ENCODE data around the gene SYTL2. TPM values are rescaled to one million over a fixed set of nuclear protein-coding genes. Genes with fewer than 3 reads are reported as not detected.

Gene SYTL2
- total and polyA plus RNA-seq, 2 experiments from 2014 or later: 3.4 to 7.2 TPM

DNA sequence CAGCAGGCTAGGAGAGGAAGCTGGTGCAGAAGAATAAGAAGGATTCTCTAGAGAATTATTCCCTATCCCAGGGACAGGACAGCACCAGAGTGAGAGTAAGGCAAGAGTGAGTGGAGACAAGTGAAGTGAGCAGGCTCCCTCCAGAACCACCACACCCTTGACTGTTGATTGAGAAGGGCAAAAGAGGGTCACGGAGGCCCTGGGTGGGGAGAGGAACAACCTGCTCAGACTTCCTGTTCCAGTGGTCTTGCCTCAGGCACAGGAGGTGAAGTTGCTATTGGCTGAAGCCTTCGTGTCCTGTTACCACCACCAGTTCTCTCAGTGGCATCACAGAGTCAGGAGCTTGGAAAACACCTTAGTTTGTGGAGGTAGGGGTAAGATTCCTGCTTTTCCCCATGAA, 73.2 kb downstream of the SYTL2 start:
- H2AFZ ChIP-seq: no peak overlapping the region
- no peaks in the 10 kb centered on the region for H4K20me1 ChIP-seq (replicated peaks; ENCODE audit: insufficient read depth)
- H3K4me1 ChIP-seq (ENCODE audit: insufficient read depth): no peaks in the 10 kb centered on the region
- no peaks in the 10 kb centered on the region for H3K27me3 ChIP-seq (ENCODE audit: insufficient read depth)
- H3K36me3 Mint-ChIP-seq (ENCODE audit: low read depth): no peaks in the 10 kb centered on the region
- H3K4me2 ChIP-seq: no peak overlapping the region
- H3K27ac Mint-ChIP-seq: no peak overlapping the region
- H3K9me3 Mint-ChIP-seq: no peaks in the 10 kb centered on the region
- DNase-seq (ENCODE audit: low spot score) (no peak), ATAC-seq (no peak)
- no peak overlapping the region for H3K4me3 ChIP-seq
- peaks cover 11% of the 10 kb centered on the region for H3K4me1 Mint-ChIP-seq
- no peaks in the 10 kb centered on the region for H3K27me3 Mint-ChIP-seq (ENCODE audit: insufficient read depth, low read depth, poor library complexity)
- no peaks in the 10 kb centered on the region for H3K79me2 ChIP-seq (replicated peaks; ENCODE audit: insufficient read depth)
- TF ChIP-seq EZH2phosphoT487 (IDR thresholded peaks at IDR 0.05; ENCODE audit: unreplicated experiment) (no peak), CREB1 (CRISPR knock-in tag; IDR thresholded peaks at IDR 0.05; ENCODE audit: low read depth) (no peak), JUNB (IDR thresholded peaks at IDR 0.05; ENCODE audit: unreplicated experiment) (no peak), POLR2AphosphoS5 (IDR thresholded peaks at IDR 0.05; ENCODE audit: low read depth) (no peak), EZH2 (IDR thresholded peaks at IDR 0.05; ENCODE audit: low read depth, unreplicated experiment) (no peak)
- TF ChIP-seq, protein P1, sequence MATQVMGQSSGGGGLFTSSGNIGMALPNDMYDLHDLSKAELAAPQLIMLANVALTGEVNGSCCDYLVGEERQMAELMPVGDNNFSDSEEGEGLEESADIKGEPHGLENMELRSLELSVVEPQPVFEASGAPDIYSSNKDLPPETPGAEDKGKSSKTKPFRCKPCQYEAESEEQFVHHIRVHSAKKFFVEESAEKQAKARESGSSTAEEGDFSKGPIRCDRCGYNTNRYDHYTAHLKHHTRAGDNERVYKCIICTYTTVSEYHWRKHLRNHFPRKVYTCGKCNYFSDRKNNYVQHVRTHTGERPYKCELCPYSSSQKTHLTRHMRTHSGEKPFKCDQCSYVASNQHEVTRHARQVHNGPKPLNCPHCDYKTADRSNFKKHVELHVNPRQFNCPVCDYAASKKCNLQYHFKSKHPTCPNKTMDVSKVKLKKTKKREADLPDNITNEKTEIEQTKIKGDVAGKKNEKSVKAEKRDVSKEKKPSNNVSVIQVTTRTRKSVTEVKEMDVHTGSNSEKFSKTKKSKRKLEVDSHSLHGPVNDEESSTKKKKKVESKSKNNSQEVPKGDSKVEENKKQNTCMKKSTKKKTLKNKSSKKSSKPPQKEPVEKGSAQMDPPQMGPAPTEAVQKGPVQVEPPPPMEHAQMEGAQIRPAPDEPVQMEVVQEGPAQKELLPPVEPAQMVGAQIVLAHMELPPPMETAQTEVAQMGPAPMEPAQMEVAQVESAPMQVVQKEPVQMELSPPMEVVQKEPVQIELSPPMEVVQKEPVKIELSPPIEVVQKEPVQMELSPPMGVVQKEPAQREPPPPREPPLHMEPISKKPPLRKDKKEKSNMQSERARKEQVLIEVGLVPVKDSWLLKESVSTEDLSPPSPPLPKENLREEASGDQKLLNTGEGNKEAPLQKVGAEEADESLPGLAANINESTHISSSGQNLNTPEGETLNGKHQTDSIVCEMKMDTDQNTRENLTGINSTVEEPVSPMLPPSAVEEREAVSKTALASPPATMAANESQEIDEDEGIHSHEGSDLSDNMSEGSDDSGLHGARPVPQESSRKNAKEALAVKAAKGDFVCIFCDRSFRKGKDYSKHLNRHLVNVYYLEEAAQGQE (IDR thresholded peaks at IDR 0.05; ENCODE audit: unreplicated experiment): no peak
- TF ChIP-seq, protein P2, sequence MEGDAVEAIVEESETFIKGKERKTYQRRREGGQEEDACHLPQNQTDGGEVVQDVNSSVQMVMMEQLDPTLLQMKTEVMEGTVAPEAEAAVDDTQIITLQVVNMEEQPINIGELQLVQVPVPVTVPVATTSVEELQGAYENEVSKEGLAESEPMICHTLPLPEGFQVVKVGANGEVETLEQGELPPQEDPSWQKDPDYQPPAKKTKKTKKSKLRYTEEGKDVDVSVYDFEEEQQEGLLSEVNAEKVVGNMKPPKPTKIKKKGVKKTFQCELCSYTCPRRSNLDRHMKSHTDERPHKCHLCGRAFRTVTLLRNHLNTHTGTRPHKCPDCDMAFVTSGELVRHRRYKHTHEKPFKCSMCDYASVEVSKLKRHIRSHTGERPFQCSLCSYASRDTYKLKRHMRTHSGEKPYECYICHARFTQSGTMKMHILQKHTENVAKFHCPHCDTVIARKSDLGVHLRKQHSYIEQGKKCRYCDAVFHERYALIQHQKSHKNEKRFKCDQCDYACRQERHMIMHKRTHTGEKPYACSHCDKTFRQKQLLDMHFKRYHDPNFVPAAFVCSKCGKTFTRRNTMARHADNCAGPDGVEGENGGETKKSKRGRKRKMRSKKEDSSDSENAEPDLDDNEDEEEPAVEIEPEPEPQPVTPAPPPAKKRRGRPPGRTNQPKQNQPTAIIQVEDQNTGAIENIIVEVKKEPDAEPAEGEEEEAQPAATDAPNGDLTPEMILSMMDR (conservative IDR thresholded peaks at IDR 0.05; ENCODE audit: low read depth in 2 of 2): no peak
- H3K9me2 ChIP-seq (ENCODE audit: insufficient read depth): no peaks in the 10 kb centered on the region
- no peak overlapping the region for H3K4me3 Mint-ChIP-seq
- no peaks in the 10 kb centered on the region for H3K36me3 ChIP-seq (ENCODE audit: insufficient read depth)
- H3F3A ChIP-seq (replicated peaks; ENCODE audit: low read depth): no peaks in the 10 kb centered on the region
- H3K27ac ChIP-seq (ENCODE audit: low read depth): no peak overlapping the region

DNA sequence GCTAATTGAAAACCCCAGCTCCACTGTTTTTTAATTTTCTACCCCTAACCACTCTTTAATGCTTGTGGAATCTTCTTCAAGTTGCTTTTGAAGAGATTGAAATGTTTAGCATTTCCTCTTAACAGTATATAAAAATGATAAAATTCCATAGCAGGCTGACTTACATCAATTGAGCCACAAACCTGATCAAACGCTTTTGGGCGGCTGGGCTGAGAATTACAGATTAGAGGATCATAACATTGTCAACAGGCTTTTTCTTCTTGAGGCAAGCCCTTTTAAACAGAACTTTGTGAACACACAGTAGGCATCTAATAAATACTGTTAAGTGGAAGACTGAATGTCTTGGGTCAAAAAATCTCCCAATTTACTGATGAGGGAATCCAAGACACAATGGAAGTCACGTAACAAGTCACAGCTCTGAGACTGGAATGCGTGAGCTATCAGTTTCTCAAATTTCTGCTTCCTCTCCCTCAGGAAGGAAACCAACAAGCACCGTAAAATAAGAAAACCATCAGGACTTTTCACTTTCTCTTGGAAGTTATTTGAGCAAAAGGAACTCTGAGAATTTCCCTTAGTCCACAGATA, 75.0 kb downstream of the SYTL2 start:
- no peaks in the 10 kb centered on the region for H3K9me2 ChIP-seq (ENCODE audit: insufficient read depth)
- no peaks in the 10 kb centered on the region for H3K36me3 ChIP-seq (ENCODE audit: insufficient read depth)
- DNase-seq (ENCODE audit: low spot score) (no peak), ATAC-seq (no peak)
- H3K4me1 ChIP-seq (ENCODE audit: insufficient read depth): no peaks in the 10 kb centered on the region
- Mint-ChIP-seq H3K9me3 (no peaks in the 10 kb centered on the region), H3K4me1 (peaks cover 6% of the 10 kb centered on the region; the same call in 2 of the 3 replicates), H3K27me3 (ENCODE audit: insufficient read depth, low read depth, poor library complexity) (no peaks in the 10 kb centered on the region), H3K4me3 (no peak overlapping the region), H3K27ac (no peak overlapping the region), H3K36me3 (ENCODE audit: low read depth) (no peaks in the 10 kb centered on the region)
- H3K27me3 ChIP-seq (ENCODE audit: insufficient read depth): no peaks in the 10 kb centered on the region
- H3K4me2 ChIP-seq: no peak overlapping the region
- H3K4me3 ChIP-seq: no peak overlapping the region
- H3K79me2 ChIP-seq (replicated peaks; ENCODE audit: insufficient read depth): no peaks in the 10 kb centered on the region
- no peaks in the 10 kb centered on the region for H3F3A ChIP-seq (replicated peaks; ENCODE audit: low read depth)
- no peak overlapping the region for H2AFZ ChIP-seq
- H3K27ac ChIP-seq (ENCODE audit: low read depth): no peak overlapping the region
- no peaks in the 10 kb centered on the region for H4K20me1 ChIP-seq (replicated peaks; ENCODE audit: insufficient read depth)
- no peak for TF ChIP-seq EZH2phosphoT487 (IDR thresholded peaks at IDR 0.05; ENCODE audit: unreplicated experiment)
- no peak for TF ChIP-seq POLR2AphosphoS5 (IDR thresholded peaks at IDR 0.05; ENCODE audit: low read depth)
- TF ChIP-seq, protein P2 (conservative IDR thresholded peaks at IDR 0.05; ENCODE audit: low read depth in 2 of 2): no peak
- no peak for TF ChIP-seq EZH2 (IDR thresholded peaks at IDR 0.05; ENCODE audit: low read depth, unreplicated experiment)
- no peak for TF ChIP-seq ZNF114 (CRISPR knock-in tag; IDR thresholded peaks at IDR 0.05)
- TF ChIP-seq NANOG (IDR thresholded peaks at IDR 0.05; ENCODE audit: borderline replicate concordance): no peak
- TF ChIP-seq JUNB (IDR thresholded peaks at IDR 0.05; ENCODE audit: unreplicated experiment): no peak
- no peak for TF ChIP-seq STAT1 (IDR thresholded peaks at IDR 0.05; ENCODE audit: unreplicated experiment)
- TF ChIP-seq ZNF331 (CRISPR knock-in tag; IDR thresholded peaks at IDR 0.05; ENCODE audit: low read depth): no peak
- no peak for TF ChIP-seq CREB1 (CRISPR knock-in tag; IDR thresholded peaks at IDR 0.05; ENCODE audit: low read depth)

All from GM23338 (cell line).